A549 (cell line): Measurements from ENCODE around the gene NUB1. TPM values are rescaled to one million over a fixed set of nuclear protein-coding genes. Genes with fewer than 3 reads are reported as not detected.
A peak's percentile ranks its signal among the peaks of the same experiment; 100 is the strongest.

Source experiments
- ATAC-seq, 2 experiments: fragments of 200-7000 bp in 1 of 2; fragments of >200 bp in 1 of 2; cut with Nextera tagmentation in 1 of 2; cut with Tn5 transposase in 1 of 2; 3 replicates each; pipeline versions ENCODE4 v1.8.0 to v1.9.1; 2018 to 2020; ENCODE audit warnings: mild to moderate bottlenecking in 1 of 2, moderate library complexity in 1 of 2
- CTCF ChIA-PET: fragments of 300-600 bp; sonication (Branson Sonifier 250); formaldehyde crosslinking; extraction: SDS; loops from one replicate; lab custom pipeline; 2021; ENCODE audit warnings: antibody characterized with exemption, inconsistent platforms; lab: Yijun Ruan, JAX
- POLR2A ChIA-PET: fragments of 350-600 bp; formaldehyde crosslinking; extraction: SDS; loops from one replicate; lab custom pipeline; 2021; ENCODE audit warnings: antibody characterized with exemption, inconsistent platforms; lab: Yijun Ruan, JAX
- DNase-seq, 2 experiments: peaks; one replicate each; pipeline versions ENCODE4 v3.0.0 to v3.0.0-alpha.2; 2011 to 2016; ENCODE audit warnings: low read depth in 1 of 2, low spot score in 1 of 2
- FAIRE-seq: peaks from 2 replicates; lab custom pipeline; 2011; peaks lifted over from hg19 to GRCh38; lab: Jason Lieb, UNC
- H3K27ac ChIP-seq, 2 experiments: fragments of >200 bp; sonication (Bioruptor Twin); formaldehyde crosslinking; 3 replicates each; pipeline ENCODE4 v1.5.1; 2016 to 2017
- H3K4me1 ChIP-seq: fragments of >200 bp; sonication (Bioruptor Twin); formaldehyde crosslinking; 3 replicates; pipeline ENCODE4 v1.6.1; 2016
- H3K4me2 ChIP-seq: fragments of >200 bp; sonication (Bioruptor Twin); formaldehyde crosslinking; 3 replicates; pipeline ENCODE4 v1.6.1; 2016
- H3K4me3 ChIP-seq: fragments of >200 bp; sonication (Bioruptor Twin); formaldehyde crosslinking; 3 replicates; pipeline ENCODE4 v1.5.1; 2016
- H3K9me3 ChIP-seq: fragments of >200 bp; sonication (Bioruptor Twin); formaldehyde crosslinking; 3 replicates; pipeline ENCODE4 v1.6.1; 2016
- HDAC2 ChIP-seq: fragments of 200-600 bp; sonication (generic); IDR thresholded peaks from 2 replicates; pipeline ENCODE4 v1.6.1; 2016
- HOXA7 ChIP-seq: fragments of 250-450 bp; sonication (Bioruptor Pico); IDR thresholded peaks from 2 replicates; pipeline ENCODE4 v1.5.0; 2020; ENCODE audit warnings: mild to moderate bottlenecking, moderate library complexity
- HOXB5 ChIP-seq: fragments of 250-450 bp; sonication (Bioruptor Pico); IDR thresholded peaks from 2 replicates; pipeline ENCODE4 v1.5.0; 2020; ENCODE audit warnings: mild to moderate bottlenecking, moderate library complexity
- MAZ ChIP-seq: fragments of 150-350 bp; IDR thresholded peaks from 2 replicates; pipeline ENCODE4 v1.6.1; 2014; ENCODE audit warnings: antibody characterized with exemption, low read depth, low read length, borderline replicate concordance
- MYC ChIP-seq: IDR thresholded peaks from 2 replicates; pipeline ENCODE4 v1.6.1; 2012; ENCODE audit warnings: mild to moderate bottlenecking, inconsistent platforms, low read length, improper control_type of control experiment, borderline replicate concordance
- NFE2L2 ChIP-seq: fragments of 150-350 bp; conservative IDR thresholded peaks from 2 replicates; pipeline ENCODE4 v1.6.1; 2014; ENCODE audit warnings: low read length
- NPAS2 ChIP-seq: fragments of 250-450 bp; sonication (Bioruptor Pico); IDR thresholded peaks from 2 replicates; pipeline ENCODE4 v1.8.0; 2022; ENCODE audit warnings: mild to moderate bottlenecking, moderate library complexity, borderline replicate concordance
- POLR2A ChIP-seq: IDR thresholded peaks from 2 replicates; pipeline ENCODE4 v1.6.1; 2012; ENCODE audit warnings: mild to moderate bottlenecking, low read length
- ZC3H11A ChIP-seq: fragments of 450-650 bp; IDR thresholded peaks from 2 replicates; pipeline ENCODE4 v1.6.1; 2014; ENCODE audit warnings: antibody characterized with exemption, mild to moderate bottlenecking
- ZNF302 ChIP-seq: fragments of 250-450 bp; sonication (Bioruptor Pico); IDR thresholded peaks from 2 replicates; pipeline ENCODE4 v1.9.0; 2021; ENCODE audit warnings: inconsistent platforms, mild to moderate bottlenecking, moderate library complexity
- WGBS: methylation state at CpG from one replicate; pipeline ENCODE4 v1.1.6; 2017; ENCODE audit errors: missing lambda C conversion rate; 5-methylcytosine and 5-hydroxymethylcytosine counted together
- polyA plus RNA-seq, 4 experiments: library from polyadenylated mRNA; depleted of rRNA in 3 of 4; stranded (reverse); fragments of >200 nt; fragmentation: RNase III in 1 of 4; extraction: RNeasy Plus Mini Kit Qiagen cat#74134 plus additional on column Dnase treatment in 1 of 4; gene quantifications; 2 replicates in 3 of 4; 3 replicates in 1 of 4; pipeline ENCODE4 v1.2.3, GENCODE V29; 2011 to 2017

NUB1 gene
- polyA plus RNA-seq, 2 of the 4 experiments (the other 2 are of a cell fraction), result 45.0 to 105 TPM

DNA sequence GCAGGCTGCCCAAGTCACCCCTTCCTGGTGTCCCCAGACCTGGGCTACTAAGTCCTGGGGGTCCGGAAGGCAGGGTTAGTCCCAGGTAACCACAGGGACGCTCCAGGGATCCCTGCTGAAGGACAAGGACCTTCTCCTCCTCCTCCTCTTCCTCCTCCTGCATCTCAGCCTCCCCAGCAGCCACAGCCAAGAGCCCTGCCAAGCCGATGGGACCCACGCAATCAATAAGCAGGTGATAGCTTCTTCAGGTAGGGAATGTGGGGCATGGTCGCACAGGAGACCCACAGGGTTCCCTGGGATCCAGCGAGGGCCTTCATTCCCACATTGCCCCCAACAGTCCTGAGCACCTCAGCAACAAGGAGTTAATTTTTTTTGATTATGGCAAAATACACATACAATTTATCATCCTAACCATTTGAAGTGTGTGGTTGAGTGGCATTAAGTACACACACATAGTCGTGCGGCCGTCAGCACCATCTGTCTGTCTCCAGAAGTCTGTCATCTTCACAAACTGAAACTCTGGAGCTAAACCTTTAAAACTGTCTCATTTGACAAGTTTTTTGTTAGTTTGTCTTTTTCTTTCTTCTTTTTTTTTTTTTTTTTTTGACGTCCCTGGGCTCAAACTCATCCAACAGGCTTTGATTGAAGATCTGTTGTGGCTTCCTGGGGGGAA, 86.2 kb downstream of the NUB1 start:
- H3K9me3 ChIP-seq, result no peaks in the 10 kb centered on the region; the same call in 2 of the 3 replicates
- ChIA-PET POLR2A (no interaction called here), CTCF (interaction anchor here (0.7 to 2.3 kb wide), 5 partner anchors 16 to 113 kb away, joined by 3 to 7 read pairs (median 3); no protein-coding TSS in a partner anchor)
- no peak overlapping the region for H3K4me3 ChIP-seq
- no peak for ATAC-seq
- H3K4me1 ChIP-seq, result peaks cover 53% of the 10 kb centered on the region
- H3K4me2 ChIP-seq, result peak overlapping the region; percentile 87; the same call in 1 of the 3 replicates
- no peak for DNase-seq
- WGBS, result 78% methylated on average over 10 of the region's 10 CpGs
- no peak for FAIRE-seq
- peak overlapping the region; percentile 75 to 85; a peak in 5 of 6 replicates for H3K27ac ChIP-seq
- TF ChIP-seq NFE2L2 (no peak), HOXA7 (no peak), POLR2A (no peak), HDAC2 (no peak), ZNF302 (CRISPR knock-in tag) (no peak), MAZ (no peak), NPAS2 (CRISPR knock-in tag) (no peak), HOXB5 (CRISPR knock-in tag) (no peak), MYC (no peak), ZC3H11A (no peak)

Other genes starting within 250 kb of the NUB1 start
- not detected in 2 replicates for gene GBX1, start 174.1 kb upstream of the NUB1 start, polyA plus RNA-seq (2011; rRNA removed)
- not detected in 3 replicates for gene GBX1, start 174.1 kb upstream of the NUB1 start, polyA plus RNA-seq (2017; fragmentation: RNase III; extraction: RNeasy Plus Mini Kit Qiagen cat#74134 plus additional on column Dnase treatment)
- gene ASB10, start 154.6 kb upstream of the NUB1 start, polyA plus RNA-seq (2011; rRNA removed), result not detected in 2 replicates
- not detected in 3 replicates for gene ASB10, start 154.6 kb upstream of the NUB1 start, polyA plus RNA-seq (2017; fragmentation: RNase III; extraction: RNeasy Plus Mini Kit Qiagen cat#74134 plus additional on column Dnase treatment)
- gene H2BK1, start 131.3 kb upstream of the NUB1 start, polyA plus RNA-seq (2011; rRNA removed), result not detected in 2 replicates
- gene H2BK1, start 131.3 kb upstream of the NUB1 start, polyA plus RNA-seq (2017; fragmentation: RNase III; extraction: RNeasy Plus Mini Kit Qiagen cat#74134 plus additional on column Dnase treatment), result not detected in 3 replicates
- 47.8 and 53.8 TPM in 2 replicates for gene ABCF2, start 114.6 kb upstream of the NUB1 start, polyA plus RNA-seq (2011; rRNA removed)
- 69.1 to 76.3 TPM (median 70.9 TPM) in 3 replicates for gene ABCF2, start 114.6 kb upstream of the NUB1 start, polyA plus RNA-seq (2017; fragmentation: RNase III; extraction: RNeasy Plus Mini Kit Qiagen cat#74134 plus additional on column Dnase treatment)
- 14.9 and 17.2 TPM in 2 replicates for gene CHPF2, start 109.3 kb upstream of the NUB1 start, polyA plus RNA-seq (2011; rRNA removed)
- gene CHPF2, start 109.3 kb upstream of the NUB1 start, polyA plus RNA-seq (2017; fragmentation: RNase III; extraction: RNeasy Plus Mini Kit Qiagen cat#74134 plus additional on column Dnase treatment), result 24.7 to 29.6 TPM (median 28.0 TPM) in 3 replicates
- 12.5 and 14.5 TPM in 2 replicates for gene SMARCD3, start 93.1 kb upstream of the NUB1 start, polyA plus RNA-seq (2011; rRNA removed)
- 10.6 to 11.9 TPM (median 11.6 TPM) in 3 replicates for gene SMARCD3, start 93.1 kb upstream of the NUB1 start, polyA plus RNA-seq (2017; fragmentation: RNase III; extraction: RNeasy Plus Mini Kit Qiagen cat#74134 plus additional on column Dnase treatment)
- 0.19 and 0.44 TPM in 2 replicates for gene WDR86, start 68.2 kb downstream of the NUB1 start, polyA plus RNA-seq (2011; rRNA removed)
- 0.17 to 0.28 TPM (median 0.18 TPM) in 3 replicates for gene WDR86, start 68.2 kb downstream of the NUB1 start, polyA plus RNA-seq (2017; fragmentation: RNase III; extraction: RNeasy Plus Mini Kit Qiagen cat#74134 plus additional on column Dnase treatment)
- gene CRYGN, start 98.3 kb downstream of the NUB1 start, polyA plus RNA-seq (2011; rRNA removed), result not detected in 2 replicates
- gene CRYGN, start 98.3 kb downstream of the NUB1 start, polyA plus RNA-seq (2017; fragmentation: RNase III; extraction: RNeasy Plus Mini Kit Qiagen cat#74134 plus additional on column Dnase treatment), result 0.07 TPM in 1 of 3 replicates, not detected in the others
- 148 and 198 TPM in 2 replicates for gene RHEB, start 178.1 kb downstream of the NUB1 start, polyA plus RNA-seq (2011; rRNA removed)
- gene RHEB, start 178.1 kb downstream of the NUB1 start, polyA plus RNA-seq (2017; fragmentation: RNase III; extraction: RNeasy Plus Mini Kit Qiagen cat#74134 plus additional on column Dnase treatment), result 102 to 112 TPM (median 110 TPM) in 3 replicates